Stimulated activated CD8-positive, alpha-beta memory T cell treated with anti-CD3 and anti-CD28 coated beads, Interleukin-7, amount 100 ng/mL, for 24 hours (primary cell): ENCODE data around the gene FAM107B.
"Not testable (repeated sequence)": the region's sequence is repeated elsewhere in the genome, so short reads cannot be mapped to it uniquely, and the experiment has no call there.

Experiments used
- DNase-seq: peaks from one replicate; pipeline ENCODE4 v3.0.0-alpha.2; 2020; ENCODE audit warnings: low read depth

FAM107B gene

GRCh38 chr10:14664345-14664744 lies 110.4 kb downstream of the FAM107B start:
- no peak for DNase-seq

GRCh38 chr10:14661818-14662217 lies 112.9 kb downstream of the FAM107B start:
- no peak for DNase-seq

DNA sequence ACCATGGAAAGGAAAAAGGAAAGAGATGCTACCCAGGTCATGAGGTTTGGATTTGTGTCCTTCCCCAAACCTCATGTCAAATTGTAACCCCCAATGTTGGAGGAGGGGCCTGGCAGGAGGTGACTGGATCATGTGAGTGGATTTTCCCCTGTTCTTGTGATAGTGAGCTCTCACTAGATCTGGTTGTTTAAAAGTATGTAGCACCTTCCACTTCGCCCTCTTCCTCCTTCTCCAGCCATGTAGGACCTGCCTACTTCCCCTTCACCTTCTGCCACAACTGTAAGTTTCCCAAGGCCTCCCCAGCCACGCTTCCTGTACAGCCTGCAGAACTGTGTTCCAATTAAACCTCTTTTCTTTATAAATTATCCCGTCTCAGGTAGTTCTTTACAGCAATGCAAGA lies 113.9 kb downstream of the FAM107B start:
- DNase-seq: no peak

- DNase-seq: peak; percentile 21
Observed at GRCh38 chr10:14659626-14660196, 115.0 kb downstream of the FAM107B start.

DNA sequence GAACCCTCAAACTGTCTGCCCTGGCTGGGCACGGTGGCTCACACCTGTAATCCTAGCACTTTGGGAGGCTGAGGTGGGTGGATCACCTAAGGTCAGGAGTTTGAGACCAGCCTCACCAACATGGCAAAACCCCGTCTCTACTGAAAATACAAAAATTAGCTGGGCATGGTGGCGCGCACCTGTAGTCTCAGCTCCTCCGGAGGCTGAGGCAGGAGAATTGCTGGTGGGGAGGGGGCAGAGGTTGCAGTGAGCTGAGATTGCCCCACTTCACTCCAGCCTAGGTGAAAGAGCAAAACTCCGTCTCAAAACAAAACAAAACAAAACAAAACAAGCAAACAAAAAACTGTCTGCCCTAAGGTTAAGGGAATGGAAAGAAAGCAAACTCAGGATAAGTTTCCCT lies 115.6 kb downstream of the FAM107B start:
- not testable (repeated sequence) for DNase-seq

- DNase-seq: no peak
Observed at GRCh38 chr10:14658331-14659127, 116.2 kb downstream of the FAM107B start.

- DNase-seq: no peak
Observed at GRCh38 chr10:14656052-14656730, 118.5 kb downstream of the FAM107B start.

- no peak for DNase-seq
Observed at GRCh38 chr10:14654821-14655382, 119.8 kb downstream of the FAM107B start.

DNA sequence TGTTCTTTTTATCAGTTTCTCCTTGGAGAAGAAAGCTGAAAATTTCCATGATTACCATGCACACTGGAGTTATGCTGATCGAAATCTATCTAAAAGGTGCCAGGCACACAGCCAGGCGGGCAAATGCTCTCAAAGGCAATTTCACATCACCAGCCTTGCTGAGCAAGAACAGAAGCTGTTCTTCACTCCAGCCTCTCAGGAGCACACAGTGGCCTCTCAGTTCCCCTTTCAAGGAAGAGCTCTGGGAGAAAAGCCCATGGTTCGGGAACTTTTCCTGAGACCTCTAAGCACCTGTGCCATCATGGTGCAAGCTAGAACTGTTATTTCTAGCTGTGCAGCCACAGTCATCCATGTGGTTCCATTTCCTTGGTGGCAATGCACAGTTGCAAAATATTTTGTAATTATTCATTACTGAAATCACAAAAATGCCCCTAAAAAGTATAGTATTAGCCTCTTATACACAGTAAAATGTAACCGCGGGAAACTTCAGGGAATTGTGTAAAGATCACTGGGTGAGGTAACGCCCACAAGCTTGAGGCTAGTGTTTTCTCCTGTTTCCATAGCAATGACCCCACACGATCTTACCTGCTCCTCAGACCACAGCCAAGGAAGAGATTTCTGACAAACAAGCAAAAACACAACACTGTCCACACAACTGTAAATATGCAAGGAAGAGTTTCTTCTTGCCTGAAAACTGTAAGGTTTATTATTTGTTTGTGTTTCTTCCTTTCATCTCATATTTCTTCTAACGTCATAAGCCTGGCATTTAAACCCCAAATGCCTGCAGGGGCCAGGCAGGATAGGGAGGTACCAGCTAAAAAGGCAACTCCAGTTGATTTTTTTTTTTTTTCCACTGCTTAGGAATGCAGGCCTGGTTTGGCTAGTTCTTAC lies 121.2 kb downstream of the FAM107B start:
- no peak for DNase-seq

DNA sequence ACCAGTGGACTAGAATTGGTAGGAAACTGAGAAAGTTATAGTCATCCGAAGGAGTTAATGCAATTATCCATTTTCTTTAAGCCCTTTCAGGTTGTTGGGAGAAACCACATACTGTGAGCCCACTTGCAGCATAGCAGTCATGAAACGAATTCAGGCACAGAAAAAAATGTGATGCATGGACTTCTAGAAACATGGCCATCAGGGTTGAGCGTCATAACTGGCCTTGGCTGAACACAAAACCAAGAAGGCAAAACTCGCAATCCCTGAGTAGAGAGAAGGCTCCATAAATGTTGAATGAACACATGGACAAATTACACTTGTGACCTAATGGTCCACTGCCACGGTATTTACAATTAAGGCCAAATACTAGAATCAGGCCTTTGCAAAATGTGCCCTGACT lies 121.9 kb downstream of the FAM107B start:
- no peak for DNase-seq

DNA sequence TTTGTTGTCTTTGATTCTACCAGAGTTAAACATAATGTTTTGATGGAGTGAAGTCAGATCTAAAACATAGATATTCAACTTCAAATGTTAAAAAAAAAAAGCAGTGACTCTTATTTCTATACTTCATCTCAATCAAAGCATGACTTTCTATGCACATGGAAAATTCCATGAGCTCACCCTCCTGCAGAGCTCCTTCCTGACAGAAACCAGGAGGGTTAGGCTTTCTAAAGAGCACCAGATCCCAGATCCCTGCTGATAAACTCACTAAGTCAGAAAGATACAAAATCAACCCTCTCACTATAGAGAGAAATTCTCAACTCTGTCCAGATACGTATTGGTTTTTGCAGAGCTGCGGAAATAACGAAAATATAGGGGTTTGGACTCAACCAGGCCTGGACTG lies 122.6 kb downstream of the FAM107B start:
- DNase-seq: no peak

DNA sequence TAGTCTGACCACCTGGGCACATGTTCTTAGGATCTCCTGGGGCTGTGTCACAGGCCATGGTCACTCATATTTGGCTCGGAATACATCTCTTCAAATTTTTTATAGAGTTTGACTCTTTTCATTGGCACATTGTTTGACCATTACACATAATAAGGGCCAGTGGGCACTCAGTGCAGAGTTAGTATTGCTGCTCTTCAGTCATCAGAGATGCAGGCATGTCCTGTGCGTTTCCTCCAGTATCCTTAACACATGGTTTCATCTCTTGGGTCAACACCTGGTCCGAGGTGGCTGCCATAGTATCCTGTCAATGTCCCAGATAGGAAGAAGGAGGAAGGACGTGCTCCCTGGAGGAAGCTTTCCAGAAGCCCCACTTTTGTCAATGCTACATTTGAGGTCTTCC lies 125.0 kb downstream of the FAM107B start:
- no peak for DNase-seq

DNA sequence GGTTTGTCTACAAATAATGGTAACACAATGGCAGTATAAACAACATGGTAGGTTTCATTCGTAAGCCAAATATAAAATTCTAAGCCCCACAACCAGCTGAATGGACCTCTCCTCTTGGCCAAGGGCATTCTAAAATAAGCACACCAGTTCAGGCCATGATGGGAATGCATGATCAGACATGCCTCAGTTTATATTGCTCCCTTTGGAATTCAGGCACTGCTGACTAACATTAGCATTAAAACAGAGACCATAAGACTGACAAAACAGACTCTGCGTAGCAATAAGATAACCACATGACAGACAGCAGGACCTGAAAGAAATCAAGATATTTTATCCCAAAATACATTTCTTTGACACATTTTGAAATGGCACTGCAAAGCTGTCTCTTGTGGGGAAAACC lies 125.8 kb downstream of the FAM107B start:
- DNase-seq: no peak

GRCh38 chr10:14648005-14648765 lies 126.5 kb downstream of the FAM107B start:
- peak; percentile 21 for DNase-seq

GRCh38 chr10:14645239-14645960 lies 129.3 kb downstream of the FAM107B start:
- DNase-seq: no peak

DNA sequence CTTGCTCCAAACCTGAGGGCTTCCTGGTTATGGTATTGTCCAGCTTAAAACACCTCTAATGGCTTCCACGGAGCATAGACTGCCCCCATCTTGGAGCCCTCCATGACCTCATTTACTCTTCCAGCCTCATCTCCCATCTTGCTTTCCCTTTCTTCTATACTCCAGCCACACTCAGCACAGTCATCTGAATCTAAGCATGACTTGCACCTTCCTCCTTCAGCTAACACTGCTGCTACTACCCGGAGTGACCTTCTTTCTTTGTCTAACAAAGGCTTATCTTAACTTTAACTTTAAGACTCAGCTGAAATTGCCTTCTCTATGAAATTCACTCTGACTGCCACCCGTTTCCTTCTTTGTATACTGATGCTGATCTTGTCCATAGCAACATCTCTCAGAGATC lies 135.1 kb downstream of the FAM107B start:
- DNase-seq: no peak

- no peak for DNase-seq
Observed at GRCh38 chr10:14635043-14635710, 139.5 kb downstream of the FAM107B start.

DNA sequence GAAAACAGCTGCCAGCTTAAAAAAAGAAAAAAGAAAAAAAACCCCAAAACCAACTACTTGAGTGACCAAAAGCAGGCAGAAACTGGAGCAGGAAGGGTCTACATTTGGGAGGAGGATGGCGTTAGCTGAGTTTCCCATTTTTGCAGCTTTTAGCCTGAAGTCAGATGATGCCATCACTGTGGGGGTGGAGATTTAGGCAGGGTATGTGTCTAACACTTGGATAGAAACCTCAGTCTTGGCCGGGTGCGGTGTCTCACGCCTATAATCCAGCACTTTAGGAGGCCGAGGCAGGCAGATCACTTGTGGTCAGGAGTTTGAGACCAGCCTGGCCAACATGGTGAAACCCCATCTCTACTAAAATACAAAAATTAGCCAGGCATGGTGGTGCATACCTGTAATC lies 140.1 kb downstream of the FAM107B start:
- not testable (repeated sequence) for DNase-seq

- no peak for DNase-seq
Observed at GRCh38 chr10:14625765-14626525, 148.8 kb downstream of the FAM107B start.
